Spleen (tissue), 11 donors: ENCODE data around the gene MSANTD3. TPM values are rescaled to one million over a fixed set of nuclear protein-coding genes. Genes with fewer than 3 reads are reported as not detected.

ENCODE experiments used
- DNase-seq: peaks from one replicate; pipeline ENCODE4 v3.0.0-alpha.2; 2020
- H3K27ac ChIP-seq, 8 donors: fragments of 200-600 bp; sonication (generic) in 7 of 8; 1 replicate in 4 of 8; 2 replicates in 4 of 8; pipeline versions ENCODE4 v1.5.0 to v1.8.0; 2016 to 2021; ENCODE audit warnings: inconsistent platforms in 4 of 8, mild to moderate bottlenecking in 4 of 8, moderate library complexity in 1 of 8
- H3K27me3 ChIP-seq, 7 donors: fragments of 200-600 bp; sonication (generic) in 6 of 7; replicated peaks in 1 of 7; 1 replicate in 4 of 7; 2 replicates in 3 of 7; pipeline versions ENCODE4 v1.5.0 to v1.8.0; 2016 to 2021; ENCODE audit warnings: inconsistent platforms in 3 of 7, mild to moderate bottlenecking in 1 of 7
- H3K36me3 ChIP-seq, 6 donors: fragments of 200-600 bp; sonication (generic) in 5 of 6; 1 replicate in 4 of 6; 2 replicates in 2 of 6; pipeline versions ENCODE4 v1.5.0 to v1.8.0; 2016 to 2021; ENCODE audit warnings: inconsistent platforms in 2 of 6
- H3K4me1 ChIP-seq, 6 donors: fragments of 200-600 bp; sonication (generic) in 5 of 6; 1 replicate in 3 of 6; 2 replicates in 3 of 6; pipeline versions ENCODE4 v1.5.0 to v1.8.0; 2016 to 2021; ENCODE audit warnings: inconsistent platforms in 3 of 6
- H3K4me3 ChIP-seq, 8 donors: fragments of 200-600 bp; sonication (generic) in 7 of 8; 1 replicate in 4 of 8; 2 replicates in 4 of 8; pipeline versions ENCODE4 v1.5.0 to v1.8.0; 2016 to 2021; ENCODE audit warnings: inconsistent platforms in 4 of 8, mild to moderate bottlenecking in 4 of 8, moderate library complexity in 2 of 8
- H3K9me3 ChIP-seq, 8 donors: fragments of 200-600 bp; sonication (generic) in 7 of 8; 1 replicate in 4 of 8; 2 replicates in 4 of 8; pipeline versions ENCODE4 v1.5.0 to v1.8.0; 2016 to 2021; ENCODE audit warnings: inconsistent platforms in 4 of 8
- CTCF ChIP-seq, 11 experiments: fragments of 200-600 bp in 7 of 11; fragments of 450-650 bp in 4 of 11; sonication (generic) in 4 of 11; IDR thresholded peaks in 8 of 11; conservative IDR thresholded peaks in 3 of 11; 1 replicate in 7 of 11; 2 replicates in 4 of 11; pipeline versions ENCODE4 v1.4.0 to v1.8.0; 2016 to 2021; ENCODE audit warnings: antibody characterized with exemption in 11 of 11, inconsistent platforms in 4 of 11, mild to moderate bottlenecking in 1 of 11
- POLR2A ChIP-seq, 3 donors: fragments of 450-650 bp; IDR thresholded peaks; one replicate each; pipeline ENCODE4 v1.5.1; 2017; ENCODE audit warnings: antibody characterized with exemption in 3 of 3, mild to moderate bottlenecking in 1 of 3
- POLR2AphosphoS5 ChIP-seq, 3 donors: sonication (generic); formaldehyde crosslinking; IDR thresholded peaks; one replicate each; pipeline ENCODE4 v1.5.1; 2017; ENCODE audit warnings: antibody characterized with exemption in 3 of 3
- WGBS, 5 donors: extraction: QIAGEN DNeasy Blood & Tissue Kit in 3 of 5; methylation state at CpG; one replicate each; pipeline versions ENCODE4 v1.1.5 to v1.1.7; 2013 to 2018; 5-methylcytosine and 5-hydroxymethylcytosine counted together
- intact Hi-C: fragments of 100-400 bp; cut with DNase I; formaldehyde crosslinking; loops from one replicate; pipeline ENCODE4 v1.15.0; 2023; ENCODE audit warnings: low total_unique reads
- polyA plus RNA-seq, 3 donors: library from polyadenylated mRNA; stranded (reverse); fragments of 200-250 nt; gene quantifications; one replicate each; pipeline ENCODE4 v1.2.1, GENCODE V29; 2013
- total RNA-seq, 7 donors: library from RNA; depleted of rRNA in 3 of 7; stranded (reverse); fragments of >200 nt in 3 of 7; fragmentation: NEBNext Ultra II Directional in 4 of 7; extraction: Animal tissue kit (Norgen Biotek cat#: 25700) in 4 of 7; gene quantifications; one replicate each; pipeline versions ENCODE4 v1.1.0 to v1.2.1, GENCODE V29; 2016 to 2021
- donor health status: healthy with polysubstance abuse.
- donor health status: DM: no; HTN: no; CAD: no; lungs with moderate emphysema.
- donor health status: DM: no; HTN: no; CAD: no.
- donor health status: Bipolar disorder and iron deficiency.
- donor health status: healthy.
- donor health status: DM: no; HTN: no; CAD: no.
- donor health status: DM: yes; HTN: yes; CAD: no.

Gene MSANTD3
- total and polyA plus RNA-seq, 10 donors = 7.4 to 20.8 (median 11.8) TPM

GRCh38 chr9:100472788-100473275 is 45.9 kb downstream of the MSANTD3 start, which contains the start of gene TMEFF1:
Gene TMEFF1, plus strand, starts transcription at chr9:100473149. Its CDS starts 396 bp downstream, at chr9:100473545.
- 1 to 5% (median 2%) methylated on average over 7 to 54 of the region's 54 CpGs for WGBS, 5 donors
- H3K27ac ChIP-seq = no peak within 1 kb of the TSS
- H3K27me3 ChIP-seq = peaks cover 0 to 43% (median 23%) of the 10 kb centered on the region in 7 donors
- peaks cover 0 to 20% (median 14%) of the 10 kb centered on the region in 6 donors for H3K4me1 ChIP-seq
- H3K4me3 ChIP-seq = peak within 1 kb of the TSS; percentile 19 to 78 (median 52)
- intact Hi-C loops = no loop called here
- no peaks in the 10 kb centered on the region for H3K9me3 ChIP-seq
- no peaks in the 10 kb centered on the region for H3K36me3 ChIP-seq
- no peak for TF ChIP-seq POLR2A (IDR thresholded peaks at IDR 0.05)
- TF ChIP-seq CTCF (IDR thresholded peaks at IDR 0.05 in 8 of 11, conservative IDR thresholded peaks at IDR 0.05 in 3 of 11) = no peak
- no peak for TF ChIP-seq POLR2AphosphoS5 (IDR thresholded peaks at IDR 0.05)
- peak; percentile 75 for DNase-seq

GRCh38 chr9:100473276-100474081 is 46.5 kb downstream of the MSANTD3 start:
- Histone ChIP-seq H3K27ac (no peak overlapping the region), H3K36me3 (no peaks in the 10 kb centered on the region), H3K4me3 (peak overlapping the region; percentile 19 to 78 (median 52)), H3K4me1 (peaks cover 0 to 20% (median 14%) of the 10 kb centered on the region in 6 donors), H3K27me3 (peaks cover 0 to 43% (median 23%) of the 10 kb centered on the region in 7 donors), H3K9me3 (no peaks in the 10 kb centered on the region)
- intact Hi-C loops = no loop called here
- 0 to 1% (median 1%) methylated on average over 9 to 108 of the region's 108 CpGs for WGBS, 5 donors
- peak; percentile 78 for DNase-seq
- TF ChIP-seq CTCF (IDR thresholded peaks at IDR 0.05 in 8 of 11, conservative IDR thresholded peaks at IDR 0.05 in 3 of 11) = no peak
- TF ChIP-seq POLR2AphosphoS5 (IDR thresholded peaks at IDR 0.05) = no peak
- no peak for TF ChIP-seq POLR2A (IDR thresholded peaks at IDR 0.05)

GRCh38 chr9:100474082-100474923 is 47.4 kb downstream of the MSANTD3 start:
- DNase-seq = no peak
- WGBS, 5 donors = 32 to 42% (median 34%) methylated on average over 25 to 26 of the region's 26 CpGs

More at GRCh38 chr9:100474082-100474923, 47.4 kb downstream of the MSANTD3 start:
- peaks cover 0 to 43% (median 23%) of the 10 kb centered on the region in 7 donors for H3K27me3 ChIP-seq
- H3K4me3 ChIP-seq = peak overlapping the region in 7 of 8 donors; percentile 27 to 78 (median 53)
- TF ChIP-seq POLR2A (IDR thresholded peaks at IDR 0.05) = no peak
- no peak for TF ChIP-seq POLR2AphosphoS5 (IDR thresholded peaks at IDR 0.05)
- no peak for TF ChIP-seq CTCF (IDR thresholded peaks at IDR 0.05 in 8 of 11, conservative IDR thresholded peaks at IDR 0.05 in 3 of 11)
- H3K27ac ChIP-seq = no peak overlapping the region
- intact Hi-C loops = no loop called here
- no peaks in the 10 kb centered on the region for H3K36me3 ChIP-seq
- peaks cover 0 to 20% (median 14%) of the 10 kb centered on the region in 6 donors for H3K4me1 ChIP-seq
- H3K9me3 ChIP-seq = peaks cover 0 to under 1% (median 0%) of the 10 kb centered on the region in 8 donors
